Measurements from ENCODE around the gene AGMO. TPM values are rescaled to one million over a fixed set of nuclear protein-coding genes. Genes with fewer than 3 reads are reported as not detected.

The AGMO gene
- total RNA-seq, 3 donors from 2014 or later: 0.89 to 3.0 (median 1.3) TPM

- intact Hi-C loops (cut with DNase I, micrococcal nuclease): no loop called here
- no peak for ATAC-seq
- TF ChIP-seq CTCF (IDR thresholded peaks at IDR 0.05): no peak
Observed at GRCh38 chr7:15257689-15258088, 304.1 kb downstream of the AGMO start.

GRCh38 chr7:15252181-15252580, 309.6 kb downstream of the AGMO start:
- H3K4me3 ChIP-seq: no peak overlapping the region
- peaks cover 3% of the 10 kb centered on the region for H3K9me3 ChIP-seq
- TF ChIP-seq CTCF (IDR thresholded peaks at IDR 0.05): no peak
- no peaks in the 10 kb centered on the region for H3K4me1 ChIP-seq (ENCODE audit: low read depth)
- DNase-seq: no peak
- no peak for ATAC-seq
- intact Hi-C loops (cut with DNase I, micrococcal nuclease): no loop called here
- H3K36me3 ChIP-seq (ENCODE audit: low read depth): no peaks in the 10 kb centered on the region

More at GRCh38 chr7:15257689-15258088, 304.1 kb downstream of the AGMO start:
- Histone ChIP-seq H3K4me1 (ENCODE audit: low read depth) (no peaks in the 10 kb centered on the region), H3K4me3 (no peak overlapping the region), H3K9me3 (peaks cover 3% of the 10 kb centered on the region), H3K36me3 (ENCODE audit: low read depth) (no peaks in the 10 kb centered on the region)
- DNase-seq: no peak

- no peak for ATAC-seq
- Histone ChIP-seq H3K36me3 (ENCODE audit: low read depth) (no peaks in the 10 kb centered on the region), H3K4me1 (ENCODE audit: low read depth) (no peaks in the 10 kb centered on the region), H3K4me3 (no peak overlapping the region), H3K9me3 (no peaks in the 10 kb centered on the region)
- intact Hi-C loops (cut with DNase I, micrococcal nuclease): no loop called here
- TF ChIP-seq CTCF (IDR thresholded peaks at IDR 0.05): no peak
- DNase-seq: no peak
Observed at GRCh38 chr7:15248514-15248913, 313.3 kb downstream of the AGMO start.

GRCh38 chr7:15245831-15246230, 316.0 kb downstream of the AGMO start:
- Histone ChIP-seq H3K4me1 (ENCODE audit: low read depth) (no peaks in the 10 kb centered on the region), H3K4me3 (no peak overlapping the region), H3K9me3 (no peaks in the 10 kb centered on the region), H3K36me3 (ENCODE audit: low read depth) (no peaks in the 10 kb centered on the region)
- no peak for TF ChIP-seq CTCF (IDR thresholded peaks at IDR 0.05)
- intact Hi-C loops (cut with DNase I, micrococcal nuclease): no loop called here
- DNase-seq (no peak), ATAC-seq (no peak)

GRCh38 chr7:15239801-15240200, 322.0 kb downstream of the AGMO start:
- no peak overlapping the region for H3K4me3 ChIP-seq
- ATAC-seq: no peak
- no peaks in the 10 kb centered on the region for H3K36me3 ChIP-seq (ENCODE audit: low read depth)
- no peak for DNase-seq
- H3K9me3 ChIP-seq: no peaks in the 10 kb centered on the region
- no peak for TF ChIP-seq CTCF (IDR thresholded peaks at IDR 0.05)
- intact Hi-C loops (cut with DNase I, micrococcal nuclease): no loop called here
- H3K4me1 ChIP-seq (ENCODE audit: low read depth): no peaks in the 10 kb centered on the region

- Histone ChIP-seq H3K9me3 (no peaks in the 10 kb centered on the region), H3K36me3 (ENCODE audit: low read depth) (no peaks in the 10 kb centered on the region), H3K4me3 (no peak overlapping the region), H3K4me1 (ENCODE audit: low read depth) (no peaks in the 10 kb centered on the region)
- intact Hi-C loops (cut with DNase I, micrococcal nuclease): no loop called here
- DNase-seq (no peak), ATAC-seq (no peak)
- no peak for TF ChIP-seq CTCF (IDR thresholded peaks at IDR 0.05)
Observed at GRCh38 chr7:15236952-15237351, 324.9 kb downstream of the AGMO start.

Measured in mucosa of descending colon (tissue), 3 donors.